ENCODE results near the gene GID8. TPM values are rescaled to one million over a fixed set of nuclear protein-coding genes. Genes with fewer than 3 reads are reported as not detected.
A peak's percentile ranks its signal among the peaks of the same experiment; 100 is the strongest.

Gene GID8
- total RNA-seq, 2 experiments from 2014 or later, result 39.2 to 42.2 TPM

DNA sequence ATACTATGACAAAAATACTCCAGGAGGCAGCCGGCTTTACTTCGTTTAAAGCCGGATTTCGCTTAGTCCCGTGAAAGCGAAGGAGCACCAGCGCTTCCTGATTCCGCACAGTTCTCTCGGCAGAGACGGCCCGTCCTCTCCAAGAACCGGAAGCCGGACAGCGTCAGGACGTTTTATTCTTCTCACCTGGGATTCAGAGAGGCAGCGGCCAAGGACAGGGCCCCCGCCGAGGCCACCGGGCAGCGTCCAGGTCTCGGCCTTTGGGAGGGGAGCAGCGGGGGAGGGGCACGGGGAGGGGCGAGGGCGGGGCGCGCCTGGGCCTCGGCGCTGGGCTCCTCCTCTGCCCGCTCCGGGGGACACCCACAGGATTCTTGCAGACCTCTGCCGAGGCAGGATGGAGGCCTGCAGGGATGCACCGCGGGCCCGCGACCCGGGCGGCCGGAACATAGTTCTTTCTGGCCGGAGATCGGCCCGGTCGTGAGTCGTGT is 8.9 kb upstream of the GID8 start:
- Mint-ChIP-seq H3K4me3 (peak overlapping the region; percentile 88), H3K36me3 (ENCODE audit: low read depth) (peaks cover 31% of the 10 kb centered on the region), H3K27ac (peak overlapping the region; percentile 43), H3K27me3 (no peaks in the 10 kb centered on the region), H3K9me3 (no peaks in the 10 kb centered on the region), H3K4me1 (ENCODE audit: low read depth) (peaks cover 58% of the 10 kb centered on the region)
- CTCF ChIA-PET, result interaction anchor here (1.3 kb wide), 1 partner anchor 20 kb away, joined by 3 read pairs; no protein-coding TSS in a partner anchor
- peak; percentile 34 for ATAC-seq
- no peak for TF ChIP-seq CTCF (IDR thresholded peaks at IDR 0.05)
- intact Hi-C loops (cut with micrococcal nuclease), result no loop called here
- POLR2A ChIA-PET, result interaction anchor here (1.0 to 17.8 kb wide), 3 partner anchors 8 to 82 kb away, joined by 3 to 243 read pairs (median 45); partner anchors contain the start of gene GID8
- peak; percentile 56 for DNase-seq

DNA sequence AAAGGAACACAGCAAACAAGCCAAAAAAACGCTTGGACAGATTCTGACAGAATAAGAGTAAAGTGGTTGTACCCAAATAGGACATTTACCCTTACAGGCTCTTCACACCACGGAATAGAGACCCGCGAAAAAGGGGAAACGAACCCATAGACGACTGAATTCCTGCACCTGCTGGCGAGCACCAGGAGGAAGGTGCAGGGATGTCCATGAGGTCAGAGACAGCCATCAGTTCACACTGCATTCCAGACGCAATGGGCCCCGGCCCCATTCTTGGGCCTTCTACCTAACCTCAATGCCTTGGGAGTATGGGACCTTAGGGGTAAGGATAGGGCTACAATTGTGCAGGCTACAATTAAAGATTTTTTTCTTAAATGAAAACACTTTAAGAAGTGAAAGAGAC is 6.5 kb upstream of the GID8 start:
- intact Hi-C loops (cut with micrococcal nuclease), result no loop called here
- TF ChIP-seq CTCF (IDR thresholded peaks at IDR 0.05), result no peak
- Mint-ChIP-seq H3K36me3 (ENCODE audit: low read depth) (peaks cover 17% of the 10 kb centered on the region), H3K4me3 (no peak overlapping the region), H3K9me3 (no peaks in the 10 kb centered on the region), H3K4me1 (ENCODE audit: low read depth) (peaks cover 51% of the 10 kb centered on the region), H3K27ac (no peak overlapping the region), H3K27me3 (no peaks in the 10 kb centered on the region)
- ATAC-seq (no peak), DNase-seq (no peak)
- CTCF ChIA-PET, result interaction anchor here (2.1 kb wide), 1 partner anchor 31 kb away, joined by 8 read pairs; no protein-coding TSS in a partner anchor
- POLR2A ChIA-PET, result interaction anchor here (1.8 to 2.1 kb wide), 2 partner anchors 10 to 12 kb away, joined by 3 to 7 read pairs; no protein-coding TSS in a partner anchor

GRCh38 chr20:62933966-62934365 is 4.0 kb upstream of the GID8 start:
- ATAC-seq (no peak), DNase-seq (no peak)
- Mint-ChIP-seq H3K9me3 (no peaks in the 10 kb centered on the region), H3K4me3 (no peak overlapping the region), H3K27me3 (no peaks in the 10 kb centered on the region), H3K27ac (no peak overlapping the region), H3K36me3 (ENCODE audit: low read depth) (peaks cover 24% of the 10 kb centered on the region), H3K4me1 (ENCODE audit: low read depth) (peaks cover 35% of the 10 kb centered on the region)
- POLR2A ChIA-PET, result interaction anchor here (1.3 to 7.2 kb wide), 2 partner anchors 9 to 14 kb away, joined by 5 to 243 read pairs; partner anchors contain the start of gene DIDO1
- intact Hi-C loops (cut with micrococcal nuclease), result no loop called here
- CTCF ChIA-PET, result interaction anchor here (1.9 to 5.9 kb wide), 4 partner anchors 9 to 33 kb away, joined by 6 to 47 read pairs (median 12); no protein-coding TSS in a partner anchor
- TF ChIP-seq CTCF (IDR thresholded peaks at IDR 0.05), result no peak

DNA sequence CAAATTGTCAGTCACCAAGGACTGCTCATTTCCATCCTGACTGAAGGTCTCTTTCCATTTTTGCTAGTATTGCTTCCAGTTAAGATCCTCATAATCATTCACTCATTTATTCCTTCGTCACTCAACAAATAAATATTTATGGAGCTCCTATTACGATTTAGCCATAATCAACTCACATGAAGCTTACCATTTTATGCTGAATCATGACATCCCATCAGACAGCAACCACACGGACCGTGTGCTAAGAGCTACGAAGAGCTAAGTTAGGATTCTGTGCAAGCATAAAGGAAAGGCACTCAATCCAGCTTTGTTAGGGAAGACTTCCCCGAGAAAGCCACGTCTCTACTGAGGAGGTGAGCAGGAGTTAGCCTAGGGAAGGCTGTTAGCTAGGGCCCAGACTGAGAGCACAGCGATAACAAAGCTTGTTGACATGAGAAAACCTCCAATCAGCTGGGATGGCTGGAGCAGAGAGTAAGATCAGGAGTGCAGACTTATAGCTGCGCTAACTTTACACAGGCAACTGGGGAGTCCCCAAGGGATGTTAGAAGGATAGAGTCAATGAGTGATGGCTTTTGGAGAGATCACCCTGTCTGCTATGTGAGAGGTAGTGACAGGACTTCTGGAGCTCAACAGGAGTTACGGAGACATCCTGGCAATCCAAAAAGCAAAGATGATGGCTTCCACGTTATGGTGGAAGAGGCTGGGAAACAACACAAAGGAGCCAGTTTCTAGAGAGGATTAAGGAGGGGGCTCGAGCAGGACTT is 2.6 kb upstream of the GID8 start:
- Mint-ChIP-seq H3K27me3 (no peaks in the 10 kb centered on the region), H3K4me3 (no peak overlapping the region), H3K4me1 (ENCODE audit: low read depth) (peaks cover 36% of the 10 kb centered on the region), H3K9me3 (no peaks in the 10 kb centered on the region), H3K36me3 (ENCODE audit: low read depth) (peaks cover 21% of the 10 kb centered on the region), H3K27ac (no peak overlapping the region)
- CTCF ChIA-PET, result interaction anchor here (0.6 to 5.9 kb wide), 10 partner anchors 9 to 57 kb away, joined by 3 to 47 read pairs (median 7); partner anchors contain the start of gene DIDO1
- TF ChIP-seq CTCF (IDR thresholded peaks at IDR 0.05), result no peak
- no peak for DNase-seq
- no peak for ATAC-seq
- intact Hi-C loops (cut with micrococcal nuclease), result no loop called here
- POLR2A ChIA-PET, result interaction anchor here (1.2 to 7.2 kb wide), 5 partner anchors 8 to 19 kb away, joined by 3 to 243 read pairs (median 5); partner anchors contain the start of gene DIDO1
